ENCODE data around the gene WDR37. TPM values are rescaled to one million over a fixed set of nuclear protein-coding genes. Genes with fewer than 3 reads are reported as not detected.
A peak's percentile ranks its signal among the peaks of the same experiment; 100 is the strongest.

WDR37 gene
- total and polyA plus RNA-seq, 2 donors (not counting 1 experiment from before 2014, with no cell fraction given) = 17.3 to 33.2 TPM

DNA sequence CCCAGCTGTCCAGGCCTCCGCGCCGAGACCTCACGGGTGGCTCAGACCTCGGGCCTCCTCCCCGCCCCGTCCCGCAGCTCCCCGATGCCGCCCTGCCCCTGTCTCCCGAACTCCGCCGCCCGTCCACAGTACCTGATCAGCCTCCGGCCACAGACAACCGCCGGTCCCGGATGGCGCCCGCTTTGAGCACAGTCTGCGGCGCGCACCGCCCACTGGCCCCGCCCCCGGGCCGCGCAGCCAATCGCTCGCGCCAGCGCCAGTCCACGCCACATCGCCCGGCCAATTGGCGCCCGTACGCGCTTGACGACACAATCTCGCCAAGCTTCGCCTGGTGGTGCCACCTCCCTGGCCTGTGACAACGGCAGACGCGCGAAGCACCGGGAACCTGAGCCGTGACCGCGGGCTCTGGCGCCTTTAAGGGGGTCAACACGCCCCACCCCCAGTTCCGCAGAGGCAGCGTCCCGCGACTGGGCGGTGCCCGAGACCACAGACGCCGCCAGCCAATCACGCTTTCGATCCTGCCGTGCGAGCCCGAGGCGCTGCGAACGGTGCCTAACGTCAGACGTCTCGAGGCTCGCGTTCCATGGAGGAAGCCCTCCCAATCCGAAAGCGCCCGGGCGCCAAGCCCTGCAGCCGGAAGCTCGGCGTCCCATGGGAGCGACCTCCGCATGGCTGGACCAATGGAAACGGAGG is 7.3 kb upstream of the WDR37 start, which contains the start of gene IDI1:
TSS of gene IDI1 (minus strand) at position 388 of the 693 bp plus-strand sequence. CDS start at position 272, 116 bp downstream.
- Histone ChIP-seq H3K9ac (ENCODE audit: low read length) (peak within 1 kb of the TSS; percentile 97), H3K4me1 (ENCODE audit: control insufficient read depth in 2 of 2, insufficient read depth in 2 of 2, low read length in 2 of 2) (peaks cover 41 to 50% of the 10 kb centered on the region in 2 donors), H3K36me3 (replicated peaks in 1 of 2; ENCODE audit: control extremely low read depth in 1 of 2, control insufficient read depth in 1 of 2, extremely low read depth in 1 of 2, insufficient read depth in 2 of 2, low read length in 1 of 2) (peaks cover 14 to 27% of the 10 kb centered on the region in 2 experiments), H3K9me3 (ENCODE audit: control extremely low read depth in 1 of 3, control insufficient read depth in 2 of 3, insufficient read depth in 1 of 3, low read length in 2 of 3) (no peaks in the 10 kb centered on the region), H3K27me3 (replicated peaks in 1 of 4; ENCODE audit: control extremely low read depth in 1 of 4, control insufficient read depth in 3 of 4, insufficient read depth in 4 of 4, low read length in 3 of 4) (no peaks in the 10 kb centered on the region), H4K20me1 (ENCODE audit: control insufficient read depth, insufficient read depth, low read length, poor library complexity, severe bottlenecking) (peaks cover 22% of the 10 kb centered on the region), H3K79me2 (ENCODE audit: control insufficient read depth, insufficient read depth, low read length) (peaks cover 61% of the 10 kb centered on the region), H3K4me3 (ENCODE audit: control extremely low read depth in 1 of 5, extremely low read depth in 1 of 5, insufficient read depth in 1 of 5, low read depth in 2 of 5, low read length in 4 of 5) (peak within 1 kb of the TSS; percentile 79 to 95 (median 91)), H3K27ac (ENCODE audit: low read length in 2 of 2) (peak within 1 kb of the TSS; percentile 99 to 100), H2AFZ (ENCODE audit: insufficient read depth, low read depth, low read length, poor library complexity, severe bottlenecking) (peak within 1 kb of the TSS; percentile 51), H3K4me2 (replicated peaks; ENCODE audit: low read depth, low read length, poor library complexity, severe bottlenecking) (peak within 1 kb of the TSS; percentile 91)
- H3K4me1 Mint-ChIP-seq = peaks cover 64% of the 10 kb centered on the region
- peak; percentile 99 for DNase-seq
- intact Hi-C loops (cut with micrococcal nuclease) = loop anchor here (1.0 to 10.0 kb wide), 5 partner anchors 7 to 922 kb away; partner anchors contain the start of genes GTPBP4, LARP4B and WDR37
- ChIA-PET POLR2A (interaction anchor here (0.6 to 2.3 kb wide), 6 partner anchors 9 to 119 kb away, joined by 3 to 11 read pairs (median 5); partner anchors contain the start of genes GTPBP4 and LARP4B), CTCF (interaction anchor here (1.3 kb wide), 1 partner anchor 56 kb away, joined by 3 read pairs; no protein-coding TSS in a partner anchor)
- ATAC-seq (ENCODE audit: low read depth) = peak; percentile 78
- peaks cover 2% of the 10 kb centered on the region for H3K9me3 Mint-ChIP-seq (ENCODE audit: insufficient read depth)
- H3K27ac Mint-ChIP-seq = peak within 1 kb of the TSS; percentile 97
- under 1% methylated on average over 83 of the region's 83 CpGs for WGBS (ENCODE audit: insufficient coverage)
- H3K27me3 Mint-ChIP-seq = no peaks in the 10 kb centered on the region
- H3K4me3 Mint-ChIP-seq = peak within 1 kb of the TSS; percentile 92
- TF ChIP-seq EZH2 (IDR thresholded peaks at IDR 0.05; ENCODE audit: borderline replicate concordance, insufficient read depth, low read depth, low read length, poor library complexity, severe bottlenecking) (no peak), CTCF (IDR thresholded peaks at IDR 0.05) (no peak)

Measured in B cell (primary cell).